Measurements from ENCODE around the gene CCR7. TPM values are rescaled to one million over a fixed set of nuclear protein-coding genes. Genes with fewer than 3 reads are reported as not detected.

CCR7 gene
- total and polyA plus RNA-seq, 2 of the 8 experiments (the other 6 are each of a cell fraction or from before 2014, with no cell fraction given) = 0.12 to 0.17 TPM

GRCh38 chr17:40538019-40538935 lies 27.0 kb downstream of the CCR7 start (continued):
- TF ChIP-seq HDAC2 (IDR thresholded peaks at IDR 0.05; ENCODE audit: borderline replicate concordance in 1 of 2, low read depth in 2 of 2, low read length in 2 of 2) (no peak), MAX (IDR thresholded peaks at IDR 0.05) (no peak), FOSL1 (IDR thresholded peaks at IDR 0.05; ENCODE audit: insufficient read depth, low read depth, low read length) (no peak), NANOG (IDR thresholded peaks at IDR 0.05; ENCODE audit: insufficient read depth, low read depth, low read length, poor library complexity, severe bottlenecking) (no peak), CTCF (IDR thresholded peaks at IDR 0.05; ENCODE audit: control extremely low read depth in 1 of 3, insufficient read depth in 1 of 3, low read depth in 1 of 3, low read length in 3 of 3) (no peak)
